ENCODE results near the gene TMEM191C.
"Not testable (repeated sequence)": the region's sequence is repeated elsewhere in the genome, so short reads cannot be mapped to it uniquely, and the experiment has no call there.

TMEM191C gene

GRCh38 chr22:21472984-21473383, 5.8 kb downstream of the TMEM191C start:
- not testable (repeated sequence) for H3K27ac ChIP-seq (ENCODE audit: low read depth, low read length, poor library complexity, severe bottlenecking); H3K79me2 ChIP-seq (ENCODE audit: insufficient read depth, low read length); H3K4me3 ChIP-seq (ENCODE audit: low read depth, low read length, poor library complexity, severe bottlenecking); H2AFZ ChIP-seq (ENCODE audit: low read length); H3K36me3 ChIP-seq (ENCODE audit: insufficient read depth, low read length); H4K20me1 ChIP-seq (ENCODE audit: insufficient read depth, low read length); H3K9me3 ChIP-seq (ENCODE audit: low read length); H3K9me2 ChIP-seq (ENCODE audit: low read depth, low read length); H3K4me1 ChIP-seq (ENCODE audit: insufficient read depth, low read length, severe bottlenecking); H3K9ac ChIP-seq (ENCODE audit: low read length); H3K27me3 ChIP-seq (ENCODE audit: insufficient read depth, low read length); H3F3A ChIP-seq (ENCODE audit: insufficient read depth, low read length); H3K4me2 ChIP-seq (ENCODE audit: low read length)

GRCh38 chr22:21473664-21474063, 6.5 kb downstream of the TMEM191C start:
- not testable (repeated sequence) for H3K4me1 ChIP-seq (ENCODE audit: insufficient read depth, low read length, severe bottlenecking); H3K36me3 ChIP-seq (ENCODE audit: insufficient read depth, low read length); H2AFZ ChIP-seq (ENCODE audit: low read length); H3K27me3 ChIP-seq (ENCODE audit: insufficient read depth, low read length); H3K9me2 ChIP-seq (ENCODE audit: low read depth, low read length); H3F3A ChIP-seq (ENCODE audit: insufficient read depth, low read length); H3K79me2 ChIP-seq (ENCODE audit: insufficient read depth, low read length); H3K9me3 ChIP-seq (ENCODE audit: low read length); H3K9ac ChIP-seq (ENCODE audit: low read length); H3K4me3 ChIP-seq (ENCODE audit: low read depth, low read length, poor library complexity, severe bottlenecking); H4K20me1 ChIP-seq (ENCODE audit: insufficient read depth, low read length); H3K4me2 ChIP-seq (ENCODE audit: low read length); H3K27ac ChIP-seq (ENCODE audit: low read depth, low read length, poor library complexity, severe bottlenecking)

GRCh38 chr22:21484039-21484438, 16.9 kb downstream of the TMEM191C start:
- not testable (repeated sequence) for H4K20me1 ChIP-seq (ENCODE audit: insufficient read depth, low read length); H3K79me2 ChIP-seq (ENCODE audit: insufficient read depth, low read length); H3K9ac ChIP-seq (ENCODE audit: low read length); H3K36me3 ChIP-seq (ENCODE audit: insufficient read depth, low read length); H3K4me1 ChIP-seq (ENCODE audit: insufficient read depth, low read length, severe bottlenecking); H2AFZ ChIP-seq (ENCODE audit: low read length); H3K9me2 ChIP-seq (ENCODE audit: low read depth, low read length); H3K27ac ChIP-seq (ENCODE audit: low read depth, low read length, poor library complexity, severe bottlenecking); H3K9me3 ChIP-seq (ENCODE audit: low read length); H3K4me3 ChIP-seq (ENCODE audit: low read depth, low read length, poor library complexity, severe bottlenecking); H3K27me3 ChIP-seq (ENCODE audit: insufficient read depth, low read length); H3F3A ChIP-seq (ENCODE audit: insufficient read depth, low read length); H3K4me2 ChIP-seq (ENCODE audit: low read length)

- H3F3A ChIP-seq (ENCODE audit: insufficient read depth, low read length); H3K27me3 ChIP-seq (ENCODE audit: insufficient read depth, low read length); H3K79me2 ChIP-seq (ENCODE audit: insufficient read depth, low read length); H3K9me2 ChIP-seq (ENCODE audit: low read depth, low read length); H3K4me3 ChIP-seq (ENCODE audit: low read depth, low read length, poor library complexity, severe bottlenecking); H3K36me3 ChIP-seq (ENCODE audit: insufficient read depth, low read length); H2AFZ ChIP-seq (ENCODE audit: low read length); H3K9me3 ChIP-seq (ENCODE audit: low read length); H3K9ac ChIP-seq (ENCODE audit: low read length); H4K20me1 ChIP-seq (ENCODE audit: insufficient read depth, low read length); H3K27ac ChIP-seq (ENCODE audit: low read depth, low read length, poor library complexity, severe bottlenecking); H3K4me2 ChIP-seq (ENCODE audit: low read length); H3K4me1 ChIP-seq (ENCODE audit: insufficient read depth, low read length, severe bottlenecking): not testable (repeated sequence)
Observed at GRCh38 chr22:21487723-21488122, 20.5 kb downstream of the TMEM191C start.

GRCh38 chr22:21489149-21489680, 22.0 kb downstream of the TMEM191C start:
- not testable (repeated sequence) for H3K9ac ChIP-seq (ENCODE audit: low read length); H3K79me2 ChIP-seq (ENCODE audit: insufficient read depth, low read length); H3K9me2 ChIP-seq (ENCODE audit: low read depth, low read length); H3K4me3 ChIP-seq (ENCODE audit: low read depth, low read length, poor library complexity, severe bottlenecking); H2AFZ ChIP-seq (ENCODE audit: low read length); H3K27me3 ChIP-seq (ENCODE audit: insufficient read depth, low read length); H3K36me3 ChIP-seq (ENCODE audit: insufficient read depth, low read length); H4K20me1 ChIP-seq (ENCODE audit: insufficient read depth, low read length); H3F3A ChIP-seq (ENCODE audit: insufficient read depth, low read length); H3K4me1 ChIP-seq (ENCODE audit: insufficient read depth, low read length, severe bottlenecking); H3K27ac ChIP-seq (ENCODE audit: low read depth, low read length, poor library complexity, severe bottlenecking); H3K9me3 ChIP-seq (ENCODE audit: low read length); H3K4me2 ChIP-seq (ENCODE audit: low read length)

- H3K9ac ChIP-seq (ENCODE audit: low read length); H3K4me1 ChIP-seq (ENCODE audit: insufficient read depth, low read length, severe bottlenecking); H3K4me2 ChIP-seq (ENCODE audit: low read length); H3K9me3 ChIP-seq (ENCODE audit: low read length); H4K20me1 ChIP-seq (ENCODE audit: insufficient read depth, low read length); H3F3A ChIP-seq (ENCODE audit: insufficient read depth, low read length); H3K27ac ChIP-seq (ENCODE audit: low read depth, low read length, poor library complexity, severe bottlenecking); H3K9me2 ChIP-seq (ENCODE audit: low read depth, low read length); H3K36me3 ChIP-seq (ENCODE audit: insufficient read depth, low read length); H3K79me2 ChIP-seq (ENCODE audit: insufficient read depth, low read length); H3K4me3 ChIP-seq (ENCODE audit: low read depth, low read length, poor library complexity, severe bottlenecking); H2AFZ ChIP-seq (ENCODE audit: low read length); H3K27me3 ChIP-seq (ENCODE audit: insufficient read depth, low read length): not testable (repeated sequence)
Observed at GRCh38 chr22:21490556-21490955, 23.4 kb downstream of the TMEM191C start.

- not testable (repeated sequence) for H3K27me3 ChIP-seq (ENCODE audit: insufficient read depth, low read length); H3K36me3 ChIP-seq (ENCODE audit: insufficient read depth, low read length); H4K20me1 ChIP-seq (ENCODE audit: insufficient read depth, low read length); H3K9me2 ChIP-seq (ENCODE audit: low read depth, low read length); H3F3A ChIP-seq (ENCODE audit: insufficient read depth, low read length); H3K9me3 ChIP-seq (ENCODE audit: low read length); H3K9ac ChIP-seq (ENCODE audit: low read length); H3K4me1 ChIP-seq (ENCODE audit: insufficient read depth, low read length, severe bottlenecking); H3K4me2 ChIP-seq (ENCODE audit: low read length); H3K4me3 ChIP-seq (ENCODE audit: low read depth, low read length, poor library complexity, severe bottlenecking); H3K79me2 ChIP-seq (ENCODE audit: insufficient read depth, low read length); H2AFZ ChIP-seq (ENCODE audit: low read length); H3K27ac ChIP-seq (ENCODE audit: low read depth, low read length, poor library complexity, severe bottlenecking)
Observed at GRCh38 chr22:21492271-21492670, 25.1 kb downstream of the TMEM191C start.
